Gastroesophageal sphincter (tissue), 4 donors: ENCODE measurements around the gene MDM4. TPM values are rescaled to one million over a fixed set of nuclear protein-coding genes. Genes with fewer than 3 reads are reported as not detected.

ENCODE experiments used
- ATAC-seq: fragments of 150-250 bp; one replicate; pipeline ENCODE4 v1.9.1; 2016; ENCODE audit warnings: mild to moderate bottlenecking, moderate library complexity
- H3K27ac ChIP-seq, 4 donors: fragments of 200-600 bp; sonication (generic) in 3 of 4; 1 replicate in 3 of 4; 2 replicates in 1 of 4; pipeline ENCODE4 v1.5.1; 2016 to 2019
- H3K27me3 ChIP-seq: fragments of 200-600 bp; sonication (generic); one replicate; pipeline ENCODE4 v1.5.1; 2019
- H3K36me3 ChIP-seq, 2 donors: fragments of 200-600 bp; sonication (generic); one replicate each; pipeline ENCODE4 v1.5.1; 2019; ENCODE audit warnings: control low read depth in 1 of 2
- H3K4me1 ChIP-seq, 3 donors: fragments of 200-600 bp; sonication (generic); 1 replicate in 2 of 3; 2 replicates in 1 of 3; pipeline ENCODE4 v1.5.1; 2016 to 2019; ENCODE audit warnings: control low read depth in 2 of 3
- H3K4me3 ChIP-seq, 2 donors: fragments of 200-600 bp; sonication (generic); one replicate each; pipeline ENCODE4 v1.5.1; 2019; ENCODE audit warnings: mild to moderate bottlenecking in 1 of 2, moderate library complexity in 1 of 2
- H3K9me3 ChIP-seq, 3 donors: fragments of 200-600 bp; sonication (generic); one replicate each; pipeline ENCODE4 v1.5.1; 2017 to 2019; ENCODE audit warnings: control low read depth in 2 of 3
- EP300 ChIP-seq: sonication (generic); formaldehyde crosslinking; IDR thresholded peaks from one replicate; pipeline ENCODE4 v1.6.1; 2017; ENCODE audit warnings: antibody characterized with exemption, mild to moderate bottlenecking
- POLR2A ChIP-seq, 2 donors: fragments of 450-650 bp; IDR thresholded peaks; one replicate each; pipeline ENCODE4 v1.6.1; 2017; ENCODE audit warnings: antibody characterized with exemption in 2 of 2, mild to moderate bottlenecking in 2 of 2, moderate library complexity in 1 of 2
- POLR2AphosphoS5 ChIP-seq: sonication (generic); formaldehyde crosslinking; IDR thresholded peaks from one replicate; pipeline ENCODE4 v1.6.1; 2017; ENCODE audit warnings: antibody characterized with exemption
- WGBS, 2 donors: methylation state at CpG; one replicate each; pipeline ENCODE4 v1.1.5; 2018; ENCODE audit warnings: low coverage in 1 of 2; 5-methylcytosine and 5-hydroxymethylcytosine counted together
- total RNA-seq, 4 donors: library from RNA; depleted of rRNA; stranded (reverse); fragments of >200 nt; gene quantifications; one replicate each; pipeline ENCODE4 v1.1.0, GENCODE V29; 2016
- TF ChIP-seq, protein P1 (sequence below), 4 experiments: fragments of 200-600 bp in 2 of 4; fragments of 450-650 bp in 2 of 4; sonication (generic) in 1 of 4; IDR thresholded peaks; one replicate each; pipeline ENCODE4 v1.5.1; 2017 to 2019; ENCODE audit warnings: antibody characterized with exemption in 4 of 4, mild to moderate bottlenecking in 2 of 4, moderate library complexity in 2 of 4

The MDM4 gene
- total RNA-seq, 4 donors from 2014 or later = 24.3 to 74.1 (median 37.9) TPM

DNA sequence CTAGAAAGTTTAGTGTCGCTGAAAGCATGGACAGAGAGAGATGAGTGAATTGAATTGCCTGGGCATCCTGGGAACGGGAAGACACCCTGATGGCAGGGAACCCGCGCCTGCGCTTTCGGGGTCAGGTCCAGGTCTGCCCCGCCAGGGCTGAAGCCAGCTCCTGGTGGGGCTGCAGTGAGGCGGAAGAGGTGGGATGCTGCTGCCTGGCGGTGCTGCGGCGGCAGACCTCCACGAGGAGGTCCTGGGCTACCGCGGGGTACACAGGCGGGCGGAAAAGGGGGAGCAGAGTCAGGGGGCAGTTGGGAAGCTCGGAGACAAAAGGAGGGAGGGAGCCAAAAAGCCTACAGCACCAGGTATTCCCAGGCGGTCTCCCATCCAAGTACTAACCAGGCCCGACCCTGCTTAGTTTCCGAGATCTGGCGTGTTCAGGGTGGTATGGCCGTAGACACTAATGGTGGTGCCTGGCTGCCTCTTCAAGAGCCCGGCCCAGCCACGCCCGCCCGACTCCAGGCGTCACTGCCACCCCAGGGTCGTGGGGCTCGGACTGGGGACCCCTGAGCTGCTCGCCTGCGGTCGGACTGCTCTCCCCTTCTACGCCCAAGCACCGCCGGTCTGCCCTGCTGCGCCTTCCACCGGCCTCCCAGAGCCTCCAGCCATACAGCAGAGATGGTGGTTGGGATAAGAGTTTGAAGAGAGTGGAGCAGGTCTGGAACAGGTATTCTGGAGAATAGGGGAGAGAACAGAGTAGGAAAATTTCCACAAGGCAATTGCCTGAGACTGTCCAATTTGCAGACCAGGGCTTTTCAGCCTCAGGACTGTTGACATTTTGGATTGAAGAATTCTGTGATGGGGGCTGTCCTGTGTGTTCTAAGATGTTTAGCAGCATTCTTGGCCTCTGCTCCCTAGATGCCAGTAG, 46.1 kb downstream of the MDM4 start:
- 75 to 79% methylated on average over 2 to 3 of the region's 37 CpGs for WGBS, 2 donors
- H3K27ac ChIP-seq = no peak overlapping the region
- TF ChIP-seq, protein P1, sequence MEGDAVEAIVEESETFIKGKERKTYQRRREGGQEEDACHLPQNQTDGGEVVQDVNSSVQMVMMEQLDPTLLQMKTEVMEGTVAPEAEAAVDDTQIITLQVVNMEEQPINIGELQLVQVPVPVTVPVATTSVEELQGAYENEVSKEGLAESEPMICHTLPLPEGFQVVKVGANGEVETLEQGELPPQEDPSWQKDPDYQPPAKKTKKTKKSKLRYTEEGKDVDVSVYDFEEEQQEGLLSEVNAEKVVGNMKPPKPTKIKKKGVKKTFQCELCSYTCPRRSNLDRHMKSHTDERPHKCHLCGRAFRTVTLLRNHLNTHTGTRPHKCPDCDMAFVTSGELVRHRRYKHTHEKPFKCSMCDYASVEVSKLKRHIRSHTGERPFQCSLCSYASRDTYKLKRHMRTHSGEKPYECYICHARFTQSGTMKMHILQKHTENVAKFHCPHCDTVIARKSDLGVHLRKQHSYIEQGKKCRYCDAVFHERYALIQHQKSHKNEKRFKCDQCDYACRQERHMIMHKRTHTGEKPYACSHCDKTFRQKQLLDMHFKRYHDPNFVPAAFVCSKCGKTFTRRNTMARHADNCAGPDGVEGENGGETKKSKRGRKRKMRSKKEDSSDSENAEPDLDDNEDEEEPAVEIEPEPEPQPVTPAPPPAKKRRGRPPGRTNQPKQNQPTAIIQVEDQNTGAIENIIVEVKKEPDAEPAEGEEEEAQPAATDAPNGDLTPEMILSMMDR (IDR thresholded peaks at IDR 0.05) = no peak
- TF ChIP-seq POLR2A (IDR thresholded peaks at IDR 0.05) (no peak), EP300 (no peak), POLR2AphosphoS5 (no peak)

DNA sequence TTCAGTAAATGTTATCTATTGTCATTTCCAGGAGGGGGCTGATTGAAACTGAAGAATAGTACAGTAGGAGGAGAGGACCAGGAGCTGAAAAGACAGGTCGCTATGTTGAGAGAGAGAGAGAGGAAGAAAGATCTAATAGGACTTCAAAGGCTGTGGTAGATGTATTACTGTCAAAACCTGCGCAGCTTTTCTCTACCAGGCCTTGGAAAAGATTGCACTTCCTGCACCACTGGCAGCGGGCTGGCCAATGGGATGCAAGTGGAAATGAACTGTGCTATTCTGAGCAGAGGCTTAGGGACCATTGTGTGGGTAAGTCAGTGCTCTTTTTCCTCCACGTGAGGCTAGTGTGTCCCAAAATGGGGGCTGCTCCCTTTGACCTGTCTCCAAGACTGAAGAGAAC, 47.1 kb downstream of the MDM4 start:
- WGBS, 2 donors = 80 to 100% methylated on average over 1 to 4 of the region's 4 CpGs
- no peak for ATAC-seq
- no peak for TF ChIP-seq POLR2AphosphoS5
- TF ChIP-seq EP300 = no peak
- TF ChIP-seq, protein P1 (IDR thresholded peaks at IDR 0.05) = no peak
- no peak for TF ChIP-seq POLR2A (IDR thresholded peaks at IDR 0.05)
- no peak overlapping the region for H3K4me3 ChIP-seq
- no peaks in the 10 kb centered on the region for H3K27me3 ChIP-seq
- H3K36me3 ChIP-seq = peaks cover 0 to 51% of the 10 kb centered on the region in 2 donors
- peaks cover 0 to 5% (median 0%) of the 10 kb centered on the region in 3 donors for H3K4me1 ChIP-seq
- no peak overlapping the region for H3K27ac ChIP-seq
- no peaks in the 10 kb centered on the region for H3K9me3 ChIP-seq

More for the DNA sequence above, 46.1 kb downstream of the MDM4 start:
- no peaks in the 10 kb centered on the region for H3K9me3 ChIP-seq
- H3K4me3 ChIP-seq = no peak overlapping the region
- H3K36me3 ChIP-seq = peaks cover 0 to 45% of the 10 kb centered on the region in 2 donors
- no peaks in the 10 kb centered on the region for H3K27me3 ChIP-seq
- H3K4me1 ChIP-seq = peaks cover 0 to 5% (median 0%) of the 10 kb centered on the region in 3 donors
- no peak for ATAC-seq

DNA sequence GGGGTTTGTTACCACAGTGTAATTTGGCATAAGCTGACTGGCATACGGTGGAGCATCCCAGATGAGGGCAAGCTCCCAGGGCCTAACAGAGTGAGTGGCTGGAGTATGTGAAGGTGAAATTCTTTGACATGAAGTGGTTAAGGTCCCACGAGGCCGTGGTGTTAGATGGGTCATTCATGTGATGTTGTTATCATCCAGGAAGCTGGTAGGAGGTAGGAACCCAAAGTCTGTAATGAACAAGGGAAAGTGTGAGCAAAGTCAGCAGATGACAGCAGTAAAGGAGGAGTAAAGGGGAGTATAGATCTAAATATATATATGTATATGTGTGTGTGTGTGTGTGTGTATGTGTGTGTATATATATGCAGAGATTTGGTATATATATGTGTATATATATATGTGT, 47.6 kb downstream of the MDM4 start:
- Histone ChIP-seq H3K27ac (no peak overlapping the region), H3K4me3 (no peak overlapping the region), H3K9me3 (no peaks in the 10 kb centered on the region), H3K36me3 (peaks cover 0 to 50% of the 10 kb centered on the region in 2 donors), H3K4me1 (peaks cover 0 to 5% (median 0%) of the 10 kb centered on the region in 3 donors), H3K27me3 (no peaks in the 10 kb centered on the region)
- ATAC-seq = no peak
- TF ChIP-seq, protein P1 (IDR thresholded peaks at IDR 0.05) = no peak
- TF ChIP-seq POLR2A (IDR thresholded peaks at IDR 0.05) (no peak), EP300 (no peak), POLR2AphosphoS5 (no peak)
- 57 to 60% methylated on average over 1 to 3 of the region's 3 CpGs for WGBS, 2 donors

DNA sequence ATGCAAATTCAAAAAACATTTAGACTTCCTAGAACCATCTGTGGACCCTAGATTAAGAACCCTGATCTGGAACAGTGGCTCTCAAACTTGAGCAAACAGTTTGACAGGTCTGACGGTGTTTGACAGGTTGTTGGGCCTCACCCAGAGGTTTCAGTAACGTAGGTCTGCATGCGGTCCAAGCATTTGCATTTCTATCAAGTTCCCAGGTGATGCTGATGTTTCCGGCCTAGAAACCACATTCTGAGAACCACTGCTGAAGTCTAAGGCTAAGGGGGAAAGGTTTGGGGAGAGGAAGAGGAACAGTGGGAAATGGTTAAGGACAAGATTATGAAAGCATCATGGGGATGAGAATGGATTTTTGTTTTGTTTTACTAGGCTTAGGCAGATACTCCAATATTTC, 48.6 kb downstream of the MDM4 start:
- no peak for TF ChIP-seq POLR2A (IDR thresholded peaks at IDR 0.05)
- peaks cover 0 to 5% (median 0%) of the 10 kb centered on the region in 3 donors for H3K4me1 ChIP-seq
- H3K27me3 ChIP-seq = no peaks in the 10 kb centered on the region
- WGBS, 2 donors = 82 to 88% methylated on average over 4 of the region's 4 CpGs
- no peaks in the 10 kb centered on the region for H3K9me3 ChIP-seq
- H3K4me3 ChIP-seq = no peak overlapping the region
- ATAC-seq = no peak
- no peak overlapping the region for H3K27ac ChIP-seq
- H3K36me3 ChIP-seq = peaks cover 0 to 51% of the 10 kb centered on the region in 2 donors

DNA sequence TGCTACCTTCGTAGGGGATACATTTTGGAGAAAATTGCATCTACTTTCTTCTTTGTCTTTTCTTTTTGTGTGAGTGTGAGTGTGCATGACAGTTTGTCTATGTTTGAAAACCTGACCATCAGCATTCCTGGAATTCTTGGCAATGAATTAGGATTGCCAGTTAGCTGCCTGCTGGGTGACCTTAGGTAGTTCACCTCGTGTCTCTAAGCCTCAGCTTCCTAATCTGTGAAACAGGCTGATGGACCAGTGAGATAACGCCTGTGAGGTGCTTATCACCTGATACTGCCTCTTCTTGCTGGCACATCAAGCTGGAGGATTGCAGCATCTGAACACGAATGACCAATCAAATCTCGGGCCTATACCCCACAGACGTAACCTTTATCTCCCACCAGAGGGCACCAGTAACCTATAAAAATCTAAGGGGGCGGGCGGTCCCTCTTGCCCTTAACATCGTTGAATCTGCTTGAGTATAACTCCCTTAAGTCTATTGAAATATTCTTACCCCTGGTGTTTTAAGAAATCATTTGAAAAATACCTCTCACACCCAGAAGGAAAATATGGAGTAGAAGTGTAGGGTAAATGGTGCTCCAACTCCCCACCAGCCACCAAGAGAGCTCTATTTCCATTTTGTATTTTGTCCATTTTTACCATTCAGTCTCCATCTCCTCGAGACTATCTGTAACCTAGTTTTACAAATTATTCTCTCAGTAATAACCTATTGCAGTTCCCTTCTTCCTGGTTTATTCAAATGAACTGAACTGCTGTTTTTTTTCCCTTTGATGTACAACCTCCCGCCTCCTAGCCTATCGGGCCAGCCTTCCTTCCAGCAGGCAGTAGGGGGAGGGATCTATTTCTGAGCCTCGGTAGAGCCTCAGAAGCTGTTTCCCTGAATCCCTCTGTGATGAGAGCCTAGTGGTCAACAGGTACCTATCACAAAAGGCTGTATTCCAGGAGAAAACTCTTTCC, 49.7 kb downstream of the MDM4 start:
- H3K9me3 ChIP-seq = no peaks in the 10 kb centered on the region
- no peaks in the 10 kb centered on the region for H3K27me3 ChIP-seq
- no peak overlapping the region for H3K27ac ChIP-seq
- no peak for TF ChIP-seq POLR2AphosphoS5
- TF ChIP-seq, protein P1 (IDR thresholded peaks at IDR 0.05) = peak; percentile 56 to 80 (median 78)
- ATAC-seq = peak; percentile 75
- 12 to 21% methylated on average over 10 of the region's 13 CpGs for WGBS, 2 donors
- H3K4me3 ChIP-seq = no peak overlapping the region
- H3K4me1 ChIP-seq = peaks cover 0 to 5% (median 0%) of the 10 kb centered on the region in 3 donors
- peaks cover 0 to 55% of the 10 kb centered on the region in 2 donors for H3K36me3 ChIP-seq
